HepG2 (cell line): ENCODE data around the gene GASK1A. TPM values are rescaled to one million over a fixed set of nuclear protein-coding genes. Genes with fewer than 3 reads are reported as not detected.

ENCODE experiments used
- ATAC-seq: fragments of 200-7000 bp; cut with Tn5 transposase; 3 replicates; pipeline ENCODE4 v1.9.1; 2020; ENCODE audit warnings: mild to moderate bottlenecking, moderate library complexity
- BruUV-seq: library from RNA; stranded (reverse); fragments of 400-500 nt; replicated peaks from 2 replicates; lab custom pipeline; 2021; lab: Mats Ljungman, UMichigan
- CTCF ChIA-PET: fragments of 300-600 bp; formaldehyde crosslinking; extraction: SDS; loops from one replicate; lab custom pipeline; 2021; ENCODE audit warnings: low total read pairs, inconsistent platforms, low intra/inter-chr PET ratio; lab: Yijun Ruan, JAX
- POLR2A ChIA-PET: fragments of 350-600 bp; sonication (Branson Sonifier 250); formaldehyde crosslinking; loops from one replicate; lab custom pipeline; 2020; ENCODE audit warnings: antibody characterized with exemption, inconsistent platforms; lab: Yijun Ruan, JAX
- DNase-seq: peaks from one replicate; pipeline ENCODE4 v3.0.0-alpha.2; 2015; ENCODE audit warnings: low spot score
- FAIRE-seq: peaks from 3 replicates; lab custom pipeline; 2011; peaks lifted over from hg19 to GRCh38; lab: Jason Lieb, UNC
- H2AFZ ChIP-seq: one replicate; pipeline ENCODE4 v1.6.1; 2011; ENCODE audit warnings: low read length, inconsistent platforms
- H3K27ac ChIP-seq: fragments of 300-600 bp; 3 replicates; pipeline ENCODE4 v1.8.0; 2011; ENCODE audit warnings: mixed run types, mild to moderate bottlenecking, mixed read lengths, low read length, inconsistent platforms; ENCODE audit not compliant: insufficient read depth; ENCODE audit errors: extremely low read length
- H3K27me3 ChIP-seq, 2 experiments: fragments of 200-600 bp in 1 of 2; 2 replicates in 1 of 2; 3 replicates in 1 of 2; pipeline versions ENCODE4 v1.6.0 to v1.8.0; 2011; ENCODE audit warnings: low read length in 2 of 2, mild to moderate bottlenecking in 2 of 2, moderate library complexity in 2 of 2, inconsistent platforms in 1 of 2; ENCODE audit not compliant: insufficient read depth in 2 of 2, control insufficient read depth in 1 of 2
- H3K36me3 ChIP-seq, 2 experiments: fragments of 200-600 bp in 1 of 2; replicated peaks in 1 of 2; 2 replicates in 1 of 2; 3 replicates in 1 of 2; pipeline versions ENCODE4 v1.5.1 to v1.8.0; 2011; ENCODE audit warnings: low read length in 2 of 2, inconsistent platforms in 1 of 2; ENCODE audit not compliant: insufficient read depth in 2 of 2, control insufficient read depth in 1 of 2
- H3K4me1 ChIP-seq: 2 replicates; pipeline ENCODE4 v1.5.1; 2012; ENCODE audit warnings: low read length, inconsistent platforms; ENCODE audit not compliant: insufficient read depth
- H3K4me2 ChIP-seq: 2 replicates; pipeline ENCODE4 v1.6.0; 2011; ENCODE audit warnings: low read depth, low read length, inconsistent platforms
- H3K4me3 ChIP-seq, 3 experiments: fragments of 200-600 bp in 1 of 3; sonication (generic), shearing (Covaris generic) in 1 of 3; replicated peaks in 1 of 3; 2 replicates each; pipeline ENCODE4 v1.5.1; 2011 to 2016; ENCODE audit warnings: low read length in 3 of 3, inconsistent platforms in 2 of 3, low read depth in 2 of 3, mild to moderate bottlenecking in 2 of 3, control low read depth in 1 of 3, mixed read lengths in 1 of 3; ENCODE audit not compliant: insufficient read depth in 1 of 3
- H3K79me2 ChIP-seq: one replicate; pipeline ENCODE4 v1.6.1; 2011; ENCODE audit warnings: low read length, inconsistent platforms; ENCODE audit not compliant: insufficient read depth
- H3K9ac ChIP-seq: 2 replicates; pipeline ENCODE4 v1.6.0; 2011; ENCODE audit warnings: mild to moderate bottlenecking, low read depth, low read length, inconsistent platforms; ENCODE audit not compliant: insufficient read depth
- H3K9me3 ChIP-seq: 2 replicates; pipeline ENCODE4 v1.5.1; 2012; ENCODE audit warnings: mild to moderate bottlenecking, low read length
- H4K20me1 ChIP-seq: 2 replicates; pipeline ENCODE4 v1.6.0; 2011; ENCODE audit warnings: inconsistent platforms, mild to moderate bottlenecking, low read length, moderate library complexity; ENCODE audit not compliant: insufficient read depth
- CSRNP2 ChIP-seq: sonication (generic); formaldehyde crosslinking; conservative IDR thresholded peaks from 2 replicates; pipeline ENCODE4 v1.8.0; 2022; ENCODE audit warnings: low read depth, missing genetic modification reagents
- DNMT3B ChIP-seq: conservative IDR thresholded peaks from 2 replicates; pipeline ENCODE4 v1.6.1; 2016; ENCODE audit warnings: missing biosample characterization, control low read depth
- DR1 ChIP-seq: sonication (generic); formaldehyde crosslinking; IDR thresholded peaks from 2 replicates; pipeline ENCODE4 v1.8.0; 2021; ENCODE audit warnings: mild to moderate bottlenecking, missing genetic modification reagents, inconsistent platforms
- E2F2 ChIP-seq: sonication (generic); formaldehyde crosslinking; IDR thresholded peaks from 2 replicates; pipeline ENCODE4 v1.4.0; 2020; ENCODE audit warnings: missing genetic modification reagents, borderline replicate concordance
- HDAC2 ChIP-seq: sonication (generic); formaldehyde crosslinking; IDR thresholded peaks from 2 replicates; pipeline ENCODE4 v1.4.0; 2020; ENCODE audit warnings: missing genetic modification reagents
- HMGXB4 ChIP-seq, 2 experiments: sonication (generic) in 1 of 2; formaldehyde crosslinking in 1 of 2; IDR thresholded peaks; 2 replicates each; pipeline versions ENCODE4 v1.4.0 to v1.6.1; 2018 to 2020; ENCODE audit warnings: missing genetic modification reagents in 2 of 2, borderline replicate concordance in 1 of 2, low read depth in 1 of 2, mild to moderate bottlenecking in 1 of 2, missing biosample characterization in 1 of 2
- IRF2 ChIP-seq: IDR thresholded peaks from 2 replicates; pipeline ENCODE4 v1.6.1; 2018; ENCODE audit warnings: missing genetic modification reagents, missing compliant biosample characterization
- THAP8 ChIP-seq: sonication (generic); formaldehyde crosslinking; IDR thresholded peaks from 2 replicates; pipeline ENCODE4 v1.5.1; 2020; ENCODE audit warnings: missing genetic modification reagents, mild to moderate bottlenecking, borderline replicate concordance
- U2AF2 ChIP-seq: fragments of 200-400 bp; formaldehyde crosslinking; IDR thresholded peaks from 2 replicates; pipeline ENCODE4 v1.6.1; 2017; ENCODE audit warnings: low read depth, mild to moderate bottlenecking, low read length
- ZFP41 ChIP-seq: sonication (generic); formaldehyde crosslinking; IDR thresholded peaks from 2 replicates; pipeline ENCODE4 v1.4.0; 2020; ENCODE audit warnings: mild to moderate bottlenecking, missing genetic modification reagents, borderline replicate concordance
- ZNF431 ChIP-seq: sonication (generic); formaldehyde crosslinking; IDR thresholded peaks from 2 replicates; pipeline ENCODE4 v1.9.0; 2022; ENCODE audit warnings: missing genetic modification reagents, low read depth, mild to moderate bottlenecking, borderline replicate concordance
- ZNF468 ChIP-seq: sonication (generic); formaldehyde crosslinking; IDR thresholded peaks from 2 replicates; pipeline ENCODE4 v1.8.0; 2022; ENCODE audit warnings: mild to moderate bottlenecking, moderate library complexity, missing genetic modification reagents
- ZNF674 ChIP-seq: sonication (generic); formaldehyde crosslinking; IDR thresholded peaks from 2 replicates; pipeline ENCODE4 v1.5.0; 2020; ENCODE audit warnings: low read depth, mild to moderate bottlenecking, missing genetic modification reagents
- ZNF768 ChIP-seq: sonication (generic); formaldehyde crosslinking; IDR thresholded peaks from 2 replicates; pipeline ENCODE4 v1.4.0; 2020; ENCODE audit warnings: missing genetic modification reagents
- ZNF772 ChIP-seq: sonication (generic); formaldehyde crosslinking; IDR thresholded peaks from 2 replicates; pipeline ENCODE4 v1.5.0; 2020; ENCODE audit warnings: mild to moderate bottlenecking, missing genetic modification reagents
- ZNF800 ChIP-seq: sonication (generic); formaldehyde crosslinking; IDR thresholded peaks from 2 replicates; pipeline ENCODE4 v1.4.0; 2020; ENCODE audit warnings: missing genetic modification reagents
- ZNF83 ChIP-seq: sonication (generic); formaldehyde crosslinking; IDR thresholded peaks from 2 replicates; pipeline ENCODE4 v1.4.0; 2020; ENCODE audit warnings: missing genetic modification reagents, mild to moderate bottlenecking, borderline replicate concordance
- WGBS: methylation state at CpG from one replicate; pipeline ENCODE4 v1.1.6; 2017; ENCODE audit warnings: low lambda C conversion rate; 5-methylcytosine and 5-hydroxymethylcytosine counted together
- in situ Hi-C: cut with HindIII; loops from 2 replicates; pipeline ENCODE4 v1.10.0; 2017; ENCODE audit warnings: low pct_unique_long_range_greater_than_20kb; ENCODE audit not compliant: extremely low pct_ligation_motif_present
- intact Hi-C: fragments of 100-400 bp; cut with micrococcal nuclease; formaldehyde crosslinking; loops from one replicate; pipeline ENCODE4 v1.10.0; 2022; ENCODE audit not compliant: unreplicated experiment
- polyA plus RNA-seq, 8 experiments: library from polyadenylated mRNA; depleted of rRNA in 3 of 8; stranded (reverse) in 7 of 8; unstranded in 1 of 8; fragments of >200 nt; fragmentation: Illumina TruSeq in 4 of 8; extraction: Trizol in 4 of 8; gene quantifications; 2 replicates each; pipeline versions ENCODE4 v1.2.1 to v1.2.3, GENCODE V29; 2011 to 2016; ENCODE audit warnings: low read depth in 4 of 8, missing spikeins in 1 of 8, mixed read lengths in 1 of 8; ENCODE audit not compliant: insufficient read depth in 1 of 8
- total RNA-seq, 5 experiments: library from RNA; depleted of rRNA; stranded (reverse); fragments of >200 nt; fragmentation: Illumina TruSeq; extraction: Trizol; gene quantifications; 2 replicates each; pipeline ENCODE4 v1.2.3, GENCODE V29; 2016; ENCODE audit warnings: low read depth in 1 of 5

Gene GASK1A
- total and polyA plus RNA-seq, 2 of the 13 experiments (the other 11 are each of a cell fraction or from before 2014, with no cell fraction given) = not detected

GRCh38 chr3:42960786-42961185 is 18.3 kb upstream of the GASK1A start:
- H3K4me1 ChIP-seq = no peaks in the 10 kb centered on the region
- no TSS peak for BruUV-seq
- intact Hi-C loops = loop anchor here (1.0 to 2.0 kb wide), 3 partner anchors 110 to 418 kb away; no protein-coding TSS in a partner anchor
- H3K36me3 ChIP-seq = no peaks in the 10 kb centered on the region
- H3K27me3 ChIP-seq = no peaks in the 10 kb centered on the region
- no peaks in the 10 kb centered on the region for H3K79me2 ChIP-seq
- in situ Hi-C loops = loop anchor here (5.0 to 25.0 kb wide), 3 partner anchors 114 to 552 kb away; no protein-coding TSS in a partner anchor
- H3K27ac ChIP-seq = no peak overlapping the region
- ATAC-seq (no peak), DNase-seq (no peak), FAIRE-seq (no peak)
- no peak overlapping the region for H3K9ac ChIP-seq
- no peak overlapping the region for H3K4me2 ChIP-seq
- H3K9me3 ChIP-seq = no peaks in the 10 kb centered on the region
- WGBS = 40% methylated on average over 1 of the region's 1 CpG
- no peaks in the 10 kb centered on the region for H4K20me1 ChIP-seq
- no peak overlapping the region for H2AFZ ChIP-seq
- ChIA-PET POLR2A (no interaction called here), CTCF (interaction anchor here (1.7 to 2.4 kb wide), 3 partner anchors 111 to 542 kb away, joined by 6 to 11 read pairs (median 8); no protein-coding TSS in a partner anchor)
- H3K4me3 ChIP-seq = no peak overlapping the region
- TF ChIP-seq ZNF468 (CRISPR knock-in tag) (no peak), ZNF768 (CRISPR knock-in tag) (no peak), ZNF772 (CRISPR knock-in tag) (no peak), HDAC2 (CRISPR knock-in tag) (no peak), DR1 (CRISPR knock-in tag) (no peak), ZNF674 (CRISPR knock-in tag) (no peak), U2AF2 (no peak), THAP8 (CRISPR knock-in tag) (no peak), HMGXB4 (CRISPR knock-in tag; IDR thresholded peaks at IDR 0.05; ENCODE audit: borderline replicate concordance in 1 of 2, low read depth in 1 of 2) (no peak), IRF2 (CRISPR knock-in tag) (no peak), ZNF431 (no peak), ZFP41 (no peak), ZNF800 (CRISPR knock-in tag) (no peak), E2F2 (CRISPR knock-in tag) (no peak), DNMT3B (CRISPR knock-in tag) (no peak), CSRNP2 (no peak), ZNF83 (no peak)
